GM21723 (cell line): ENCODE results near the gene GNB5.

Experiments
- ATAC-seq: cut with Tn5 transposase; IDR thresholded peaks from one replicate; pipeline ENCODE4 v1.9.1; 2021; ENCODE audit warnings: mild to moderate bottlenecking, moderate library complexity; ENCODE audit not compliant: unreplicated experiment

Gene GNB5

GRCh38 chr15:52146776-52147175 lies 44.4 kb downstream of the GNB5 start:
- no peak for ATAC-seq

- no peak for ATAC-seq
Measured at GRCh38 chr15:52146261-52146660, 44.9 kb downstream of the GNB5 start.

GRCh38 chr15:52144656-52145178 lies 46.5 kb downstream of the GNB5 start:
- no peak for ATAC-seq

GRCh38 chr15:52143873-52144272 lies 47.3 kb downstream of the GNB5 start:
- no peak for ATAC-seq

- no peak for ATAC-seq
Measured at GRCh38 chr15:52140646-52141045, 50.5 kb downstream of the GNB5 start.

- no peak for ATAC-seq
Measured at GRCh38 chr15:52139599-52140462, 51.4 kb downstream of the GNB5 start.

- ATAC-seq, result no peak
Measured at GRCh38 chr15:52137432-52138357, 53.5 kb downstream of the GNB5 start.

GRCh38 chr15:52136442-52136980 lies 54.7 kb downstream of the GNB5 start:
- ATAC-seq, result no peak

- no peak for ATAC-seq
Measured at GRCh38 chr15:52134502-52135144, 56.6 kb downstream of the GNB5 start.

- no peak for ATAC-seq
Measured at GRCh38 chr15:52133510-52134220, 57.5 kb downstream of the GNB5 start.

GRCh38 chr15:52132066-52132465 lies 59.1 kb downstream of the GNB5 start:
- no peak for ATAC-seq

GRCh38 chr15:52128568-52128967 lies 62.6 kb downstream of the GNB5 start:
- no peak for ATAC-seq

GRCh38 chr15:52124270-52124880 lies 66.8 kb downstream of the GNB5 start:
- ATAC-seq, result no peak

GRCh38 chr15:52121896-52122295 lies 69.3 kb downstream of the GNB5 start:
- no peak for ATAC-seq

- ATAC-seq, result no peak
Measured at GRCh38 chr15:52121006-52121405, 70.2 kb downstream of the GNB5 start.

- no peak for ATAC-seq
Measured at GRCh38 chr15:52120488-52120887, 70.7 kb downstream of the GNB5 start.

GRCh38 chr15:52118969-52119749 lies 72.0 kb downstream of the GNB5 start:
- no peak for ATAC-seq

- no peak for ATAC-seq
Measured at GRCh38 chr15:52117549-52117948, 73.6 kb downstream of the GNB5 start.
